Trophoblast cell (in vitro differentiated cells and primary cell): ENCODE data around the gene HUWE1.

Source experiments
- DNase-seq, 2 donors: peaks; one replicate each; pipeline ENCODE4 v3.0.0-alpha.2; 2016
- H2AFZ ChIP-seq: 2 replicates; pipeline ENCODE4 v1.6.1; 2013; ENCODE audit warnings: low read length, moderate library complexity, mild to moderate bottlenecking; ENCODE audit not compliant: insufficient read depth, poor library complexity
- H2AK5ac ChIP-seq: 2 replicates; pipeline ENCODE4 v1.6.1; 2013; ENCODE audit warnings: mild to moderate bottlenecking, low read length
- H2BK120ac ChIP-seq: 2 replicates; pipeline ENCODE4 v1.6.1; 2013; ENCODE audit warnings: low read length, mild to moderate bottlenecking, moderate library complexity; ENCODE audit not compliant: insufficient read depth, poor library complexity
- H2BK12ac ChIP-seq: 2 replicates; pipeline ENCODE4 v1.6.1; 2013; ENCODE audit warnings: mild to moderate bottlenecking, low read length, moderate library complexity
- H2BK5ac ChIP-seq: 2 replicates; pipeline ENCODE4 v1.6.1; 2013; ENCODE audit warnings: low read length, low read depth, moderate library complexity, mild to moderate bottlenecking; ENCODE audit not compliant: poor library complexity
- H3K14ac ChIP-seq: 2 replicates; pipeline ENCODE4 v1.6.1; 2013; ENCODE audit warnings: mild to moderate bottlenecking, low read length
- H3K18ac ChIP-seq: 2 replicates; pipeline ENCODE4 v1.6.1; 2013; ENCODE audit warnings: mild to moderate bottlenecking, low read length
- H3K23ac ChIP-seq: 2 replicates; pipeline ENCODE4 v1.6.1; 2013; ENCODE audit warnings: low read length
- H3K27ac ChIP-seq: 2 replicates; pipeline ENCODE4 v1.5.1; 2013; ENCODE audit warnings: low read depth, mild to moderate bottlenecking, inconsistent platforms, low read length, moderate library complexity
- H3K27me3 ChIP-seq: 2 replicates; pipeline ENCODE4 v1.6.1; 2013; ENCODE audit warnings: inconsistent platforms, mild to moderate bottlenecking, low read length, moderate library complexity; ENCODE audit not compliant: insufficient read depth
- H3K36me3 ChIP-seq, 2 experiments: 1 replicate in 1 of 2; 2 replicates in 1 of 2; pipeline ENCODE4 v1.6.1; 2013; ENCODE audit warnings: low read length in 2 of 2, mild to moderate bottlenecking in 2 of 2, moderate library complexity in 1 of 2; ENCODE audit not compliant: insufficient read depth in 2 of 2, control insufficient read depth in 1 of 2
- H3K4ac ChIP-seq: 2 replicates; pipeline ENCODE4 v1.6.1; 2013; ENCODE audit warnings: low read depth, mild to moderate bottlenecking, low read length, moderate library complexity
- H3K4me1 ChIP-seq, 2 experiments: 1 replicate in 1 of 2; 2 replicates in 1 of 2; pipeline ENCODE4 v1.6.1; 2013; ENCODE audit warnings: low read length in 2 of 2, mild to moderate bottlenecking in 2 of 2, moderate library complexity in 1 of 2; ENCODE audit not compliant: insufficient read depth in 2 of 2, control insufficient read depth in 1 of 2
- H3K4me2 ChIP-seq: 2 replicates; pipeline ENCODE4 v1.6.1; 2013; ENCODE audit warnings: inconsistent platforms, mild to moderate bottlenecking, low read length, moderate library complexity
- H3K4me3 ChIP-seq: 2 replicates; pipeline ENCODE4 v1.5.1; 2013; ENCODE audit warnings: mild to moderate bottlenecking, low read depth, low read length, inconsistent platforms
- H3K79me1 ChIP-seq: one replicate; pipeline ENCODE4 v1.6.1; 2013; ENCODE audit warnings: low read length
- H3K79me2 ChIP-seq: 2 replicates; pipeline ENCODE4 v1.6.1; 2013; ENCODE audit warnings: low read length, mild to moderate bottlenecking; ENCODE audit not compliant: control insufficient read depth, insufficient read depth, poor library complexity
- H3K9ac ChIP-seq: 2 replicates; pipeline ENCODE4 v1.6.1; 2013; ENCODE audit warnings: mild to moderate bottlenecking, low read length
- H3K9me3 ChIP-seq: 2 replicates; pipeline ENCODE4 v1.6.1; 2013; ENCODE audit warnings: low read depth, mild to moderate bottlenecking, control low read depth, inconsistent platforms, low read length; ENCODE audit not compliant: insufficient read depth
- H4K12ac ChIP-seq: 2 replicates; pipeline ENCODE4 v1.6.1; 2013; ENCODE audit warnings: low read depth, mild to moderate bottlenecking, low read length, moderate library complexity
- H4K8ac ChIP-seq: 2 replicates; pipeline ENCODE4 v1.6.1; 2013; ENCODE audit warnings: low read depth, mild to moderate bottlenecking, low read length, moderate library complexity
- H4K91ac ChIP-seq: one replicate; pipeline ENCODE4 v1.6.1; 2013; ENCODE audit warnings: low read depth, mild to moderate bottlenecking, low read length, moderate library complexity
- WGBS: extraction: QIAGEN DNeasy Blood & Tissue Kit; methylation state at CpG from one replicate; pipeline ENCODE4 v1.1.7; 2013; ENCODE audit warnings: missing lambda C conversion rate; ENCODE audit not compliant: insufficient read length, insufficient coverage; ENCODE audit errors: extremely low coverage; 5-methylcytosine and 5-hydroxymethylcytosine counted together

Gene HUWE1

DNA sequence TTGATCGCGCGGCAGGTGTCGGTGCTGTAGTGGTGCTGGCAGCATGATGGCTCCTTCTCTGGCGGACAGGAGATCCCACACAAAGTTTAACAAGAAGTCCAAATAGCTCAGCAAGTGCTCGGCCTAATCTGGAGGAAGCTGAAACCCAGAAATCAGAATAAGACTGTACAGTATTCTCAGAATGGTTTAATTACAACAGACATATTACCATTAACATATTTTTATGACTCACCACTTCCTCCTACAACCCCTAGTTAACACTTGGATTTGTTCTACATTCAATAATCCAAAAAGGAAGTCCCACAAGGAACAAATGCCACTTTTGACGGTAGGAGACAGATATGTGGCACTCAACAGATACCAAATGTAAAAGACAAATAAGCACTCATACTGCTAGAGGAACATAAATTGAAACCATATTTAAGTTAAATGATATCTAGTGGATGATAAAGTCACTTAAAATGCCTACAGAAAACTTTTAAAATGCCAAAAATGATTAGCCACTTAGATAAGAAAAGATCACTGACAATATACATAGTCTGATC, 91.2 kb downstream of the HUWE1 start:
- Histone ChIP-seq H2BK120ac (no peak overlapping the region), H3K79me1 (no peaks in the 10 kb centered on the region), H3K4ac (no peak overlapping the region), H4K91ac (no peak overlapping the region), H3K27ac (no peak overlapping the region), H3K23ac (no peak overlapping the region), H3K9ac (no peak overlapping the region), H2AK5ac (no peak overlapping the region), H2BK5ac (no peak overlapping the region), H4K8ac (no peak overlapping the region), H3K4me2 (no peak overlapping the region), H3K79me2 (no peaks in the 10 kb centered on the region), H3K18ac (no peak overlapping the region), H3K36me3 (peaks cover 16 to 33% of the 10 kb centered on the region in 2 experiments), H4K12ac (no peak overlapping the region), H3K27me3 (no peaks in the 10 kb centered on the region), H2BK12ac (no peak overlapping the region), H2AFZ (no peak overlapping the region), H3K14ac (no peak overlapping the region), H3K4me1 (no peaks in the 10 kb centered on the region), H3K9me3 (no peaks in the 10 kb centered on the region), H3K4me3 (no peak overlapping the region)
- peak in 1 of 2 donors; percentile 2 for DNase-seq
- WGBS = no CpG with 5 or more reads among the region's 7 CpGs

DNA sequence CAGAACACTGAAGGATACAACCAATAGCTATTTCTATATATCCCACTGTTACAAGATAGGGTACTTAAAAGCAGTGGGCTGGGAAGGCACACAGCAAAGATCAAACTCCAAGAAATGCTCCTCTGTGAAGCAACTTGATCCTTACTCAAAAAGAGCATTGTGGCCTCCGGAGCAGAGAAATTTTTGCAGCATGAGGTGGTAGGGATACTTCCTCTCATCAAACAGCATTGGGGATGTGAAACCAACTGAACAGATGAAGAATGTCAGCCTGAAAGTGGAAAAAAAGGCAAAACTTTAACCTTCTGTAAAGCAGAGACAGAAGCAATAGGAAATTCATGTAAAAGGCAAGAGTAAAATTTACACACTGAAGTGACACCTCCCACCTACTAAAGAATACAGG, 92.2 kb downstream of the HUWE1 start:
- H3K9me3 ChIP-seq = no peaks in the 10 kb centered on the region
- H2AK5ac ChIP-seq = no peak overlapping the region
- no CpG with 5 or more reads among the region's 1 CpG for WGBS
- no peak overlapping the region for H2AFZ ChIP-seq
- no peaks in the 10 kb centered on the region for H3K27me3 ChIP-seq
- no peak overlapping the region for H3K4me3 ChIP-seq
- H4K12ac ChIP-seq = no peak overlapping the region
- H4K8ac ChIP-seq = no peak overlapping the region
- no peak overlapping the region for H2BK5ac ChIP-seq
- no peaks in the 10 kb centered on the region for H3K4me1 ChIP-seq
- H2BK120ac ChIP-seq = no peak overlapping the region
- H2BK12ac ChIP-seq = no peak overlapping the region
- H3K36me3 ChIP-seq = peaks cover 19 to 32% of the 10 kb centered on the region in 2 experiments
- H3K18ac ChIP-seq = no peak overlapping the region
- H3K9ac ChIP-seq = no peak overlapping the region
- H3K23ac ChIP-seq = no peak overlapping the region
- H3K27ac ChIP-seq = no peak overlapping the region
- H3K4me2 ChIP-seq = no peak overlapping the region
- no peak overlapping the region for H4K91ac ChIP-seq
- no peaks in the 10 kb centered on the region for H3K79me1 ChIP-seq
- no peak for DNase-seq
- H3K79me2 ChIP-seq = no peaks in the 10 kb centered on the region
- no peak overlapping the region for H3K4ac ChIP-seq
- H3K14ac ChIP-seq = no peak overlapping the region

GRCh38 chrX:53587795-53588420, 98.6 kb downstream of the HUWE1 start:
- no peak overlapping the region for H3K18ac ChIP-seq
- no peak overlapping the region for H3K4me3 ChIP-seq
- H3K36me3 ChIP-seq = peaks cover 26 to 49% of the 10 kb centered on the region in 2 experiments
- H2BK5ac ChIP-seq = no peak overlapping the region
- H3K4ac ChIP-seq = no peak overlapping the region
- no peak overlapping the region for H4K12ac ChIP-seq
- H2BK12ac ChIP-seq = no peak overlapping the region
- no peak for DNase-seq
- H3K9me3 ChIP-seq = no peaks in the 10 kb centered on the region
- no peak overlapping the region for H3K14ac ChIP-seq
- H3K23ac ChIP-seq = no peak overlapping the region
- no peak overlapping the region for H4K8ac ChIP-seq
- no peak overlapping the region for H3K9ac ChIP-seq
- no peak overlapping the region for H4K91ac ChIP-seq
- H3K27ac ChIP-seq = no peak overlapping the region
- H2AK5ac ChIP-seq = no peak overlapping the region
- no peak overlapping the region for H2BK120ac ChIP-seq
- WGBS = no CpG with 5 or more reads among the region's 5 CpGs
- no peaks in the 10 kb centered on the region for H3K79me1 ChIP-seq
- no peaks in the 10 kb centered on the region for H3K79me2 ChIP-seq
- H3K4me2 ChIP-seq = no peak overlapping the region
- no peaks in the 10 kb centered on the region for H3K4me1 ChIP-seq
- H3K27me3 ChIP-seq = no peaks in the 10 kb centered on the region
- H2AFZ ChIP-seq = no peak overlapping the region

DNA sequence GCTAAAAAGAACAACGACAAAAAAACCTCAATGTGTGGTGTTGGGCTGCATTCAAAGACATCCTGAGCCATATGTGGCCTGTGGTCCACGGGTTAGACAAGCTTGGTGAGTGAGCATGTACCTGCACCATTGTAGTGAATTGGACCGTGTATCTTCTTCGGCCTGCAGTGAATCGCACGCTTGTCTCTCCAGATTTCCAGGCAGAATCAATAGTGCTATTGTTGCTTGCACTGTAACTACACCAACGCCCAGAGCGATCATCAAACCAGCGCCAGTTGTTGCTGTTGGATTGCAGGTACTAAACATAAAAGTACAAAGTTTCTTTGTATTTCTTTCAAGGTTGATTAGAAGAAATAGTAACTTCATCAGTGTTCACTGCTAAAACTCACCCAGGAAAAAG, 101.6 kb downstream of the HUWE1 start:
- Histone ChIP-seq H3K4me2 (no peak overlapping the region), H2BK5ac (no peak overlapping the region), H3K9ac (no peak overlapping the region), H3K27me3 (no peaks in the 10 kb centered on the region), H4K91ac (no peak overlapping the region), H3K4ac (no peak overlapping the region), H3K23ac (no peak overlapping the region), H3K9me3 (no peaks in the 10 kb centered on the region), H3K27ac (no peak overlapping the region), H3K79me2 (no peaks in the 10 kb centered on the region), H2BK12ac (no peak overlapping the region), H4K8ac (no peak overlapping the region), H2AFZ (no peak overlapping the region), H4K12ac (no peak overlapping the region), H3K14ac (no peak overlapping the region), H3K36me3 (peaks cover 23 to 41% of the 10 kb centered on the region in 2 experiments), H3K18ac (no peak overlapping the region), H3K4me1 (no peaks in the 10 kb centered on the region), H3K4me3 (no peak overlapping the region), H2AK5ac (no peak overlapping the region), H2BK120ac (no peak overlapping the region), H3K79me1 (no peaks in the 10 kb centered on the region)
- no CpG with 5 or more reads among the region's 9 CpGs for WGBS
- DNase-seq = no peak
